ENCODE results near the gene SEPTIN7. TPM values are rescaled to one million over a fixed set of nuclear protein-coding genes. Genes with fewer than 3 reads are reported as not detected.

Gene SEPTIN7
- total and polyA plus RNA-seq, 9 of the 15 experiments (the other 6 are each of a cell fraction or from before 2014, with no cell fraction given), result 95.0 to 268 (median 163) TPM

- TF ChIP-seq ZHX1 (conservative IDR thresholded peaks at IDR 0.05; ENCODE audit: low read length) (no peak), GTF3C2 (IDR thresholded peaks at IDR 0.05; ENCODE audit: borderline replicate concordance, extremely low read depth, insufficient read length) (no peak), ZNF134 (CRISPR knock-in tag; conservative IDR thresholded peaks at IDR 0.05) (no peak), ZNF584 (CRISPR knock-in tag; IDR thresholded peaks at IDR 0.05; ENCODE audit: low read depth) (no peak), CBFA2T3 (IDR thresholded peaks at IDR 0.05) (no peak), ZNF551 (CRISPR knock-in tag; IDR thresholded peaks at IDR 0.05) (no peak), RBFOX2 (IDR thresholded peaks at IDR 0.05; ENCODE audit: low read depth, low read length) (peak; percentile 45), TCFL5 (CRISPR knock-in tag; conservative IDR thresholded peaks at IDR 0.05) (no peak), RBM22 (IDR thresholded peaks at IDR 0.05; ENCODE audit: low read depth, low read length, poor library complexity, severe bottlenecking) (no peak), HCFC1 (IDR thresholded peaks at IDR 0.05; ENCODE audit: low read depth, low read length) (no peak)
Measured at GRCh38 chr7:35801392-35802101, 690 bp downstream of the SEPTIN7 start (continued).

Data from K562 (cell line).